Thoracic aorta (tissue), 2 donors: ENCODE data around the gene GRIK4. TPM values are rescaled to one million over a fixed set of nuclear protein-coding genes. Genes with fewer than 3 reads are reported as not detected.

Experiments used
- ATAC-seq: fragments of 150-250 bp; one replicate; pipeline ENCODE4 v1.8.0; 2017; ENCODE audit warnings: low read depth; ENCODE audit not compliant: insufficient number of reproducible peaks, low FRiP score
- DNase-seq: peaks from one replicate; pipeline ENCODE4 v3.0.0-alpha.2; 2020; ENCODE audit warnings: low spot score
- H3K27ac ChIP-seq, 2 donors: fragments of 200-600 bp; sonication (generic); 1 replicate in 1 of 2; 2 replicates in 1 of 2; pipeline ENCODE4 v1.5.1; 2016; ENCODE audit warnings: mild to moderate bottlenecking in 2 of 2, moderate library complexity in 2 of 2
- H3K27me3 ChIP-seq: fragments of 200-600 bp; sonication (generic); replicated peaks from 2 replicates; pipeline ENCODE4 v1.6.0; 2016; ENCODE audit warnings: mild to moderate bottlenecking; ENCODE audit not compliant: insufficient read depth
- H3K36me3 ChIP-seq: fragments of 200-600 bp; sonication (generic); one replicate; pipeline ENCODE4 v1.5.1; 2016
- H3K4me1 ChIP-seq, 2 donors: fragments of 200-600 bp; sonication (generic); 1 replicate in 1 of 2; 2 replicates in 1 of 2; pipeline versions ENCODE4 v1.5.1 to v1.6.0; 2016; ENCODE audit warnings: low read depth in 2 of 2, mild to moderate bottlenecking in 1 of 2; ENCODE audit not compliant: control insufficient read depth in 1 of 2
- H3K4me3 ChIP-seq: fragments of 200-600 bp; sonication (generic); 2 replicates; pipeline ENCODE4 v1.5.1; 2016; ENCODE audit warnings: mild to moderate bottlenecking
- H3K9me3 ChIP-seq: fragments of 200-600 bp; sonication (generic); 2 replicates; pipeline ENCODE4 v1.5.1; 2016
- total RNA-seq, 2 donors: library from RNA; depleted of rRNA; stranded (reverse); fragments of >200 nt; gene quantifications; one replicate each; pipeline versions ENCODE4 v1.1.0 to v1.2.3, GENCODE V29; 2016
- TF ChIP-seq, protein P1 (sequence below): fragments of 200-600 bp; sonication (generic); IDR thresholded peaks from one replicate; pipeline ENCODE4 v1.5.1; 2019; ENCODE audit warnings: antibody characterized with exemption

GRIK4 gene
- total RNA-seq, 2 donors from 2014 or later, result not detected

DNA sequence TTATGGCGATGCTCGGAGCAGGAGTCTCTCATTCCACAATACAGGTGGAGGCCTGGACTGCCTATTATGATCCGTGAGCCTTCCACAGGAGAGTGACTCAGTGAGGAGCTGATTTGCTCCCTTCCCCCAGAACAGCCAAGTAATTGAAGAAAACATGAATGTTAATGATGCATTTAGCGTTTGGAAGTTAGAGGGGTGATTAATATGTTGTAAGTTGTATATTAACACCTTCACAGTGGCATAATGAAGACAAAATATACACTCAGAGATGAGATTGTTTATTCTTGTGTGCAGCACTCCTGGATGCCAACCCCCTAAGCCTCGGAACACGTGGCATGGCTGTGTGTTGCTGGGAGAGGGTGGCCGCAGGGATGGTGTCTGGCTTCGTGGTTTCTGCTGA lies 98.6 kb downstream of the GRIK4 start:
- no peaks in the 10 kb centered on the region for H3K27me3 ChIP-seq

DNA sequence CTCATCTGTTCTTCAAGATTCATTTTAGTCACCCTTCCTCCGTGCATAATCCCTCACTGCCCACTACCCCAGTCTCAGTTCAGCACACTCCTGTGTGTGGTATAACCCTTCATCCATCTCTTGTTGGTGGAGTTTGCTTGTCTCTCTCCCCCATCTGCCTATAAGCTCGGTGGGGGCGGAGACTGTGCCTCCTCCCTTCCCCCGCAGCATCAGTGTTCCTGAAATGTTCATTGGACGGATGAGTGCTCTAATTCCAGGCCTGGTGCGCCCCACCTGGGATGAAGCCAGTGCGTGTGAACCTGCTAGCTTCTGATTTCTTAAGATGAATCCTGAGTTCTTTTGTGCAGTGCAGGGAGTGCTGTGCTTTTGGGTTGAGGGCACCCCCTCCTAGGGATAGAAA lies 100.0 kb downstream of the GRIK4 start:
- TF ChIP-seq, protein P1, sequence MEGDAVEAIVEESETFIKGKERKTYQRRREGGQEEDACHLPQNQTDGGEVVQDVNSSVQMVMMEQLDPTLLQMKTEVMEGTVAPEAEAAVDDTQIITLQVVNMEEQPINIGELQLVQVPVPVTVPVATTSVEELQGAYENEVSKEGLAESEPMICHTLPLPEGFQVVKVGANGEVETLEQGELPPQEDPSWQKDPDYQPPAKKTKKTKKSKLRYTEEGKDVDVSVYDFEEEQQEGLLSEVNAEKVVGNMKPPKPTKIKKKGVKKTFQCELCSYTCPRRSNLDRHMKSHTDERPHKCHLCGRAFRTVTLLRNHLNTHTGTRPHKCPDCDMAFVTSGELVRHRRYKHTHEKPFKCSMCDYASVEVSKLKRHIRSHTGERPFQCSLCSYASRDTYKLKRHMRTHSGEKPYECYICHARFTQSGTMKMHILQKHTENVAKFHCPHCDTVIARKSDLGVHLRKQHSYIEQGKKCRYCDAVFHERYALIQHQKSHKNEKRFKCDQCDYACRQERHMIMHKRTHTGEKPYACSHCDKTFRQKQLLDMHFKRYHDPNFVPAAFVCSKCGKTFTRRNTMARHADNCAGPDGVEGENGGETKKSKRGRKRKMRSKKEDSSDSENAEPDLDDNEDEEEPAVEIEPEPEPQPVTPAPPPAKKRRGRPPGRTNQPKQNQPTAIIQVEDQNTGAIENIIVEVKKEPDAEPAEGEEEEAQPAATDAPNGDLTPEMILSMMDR, result no peak
- Histone ChIP-seq H3K36me3 (no peaks in the 10 kb centered on the region), H3K9me3 (no peaks in the 10 kb centered on the region), H3K27me3 (no peaks in the 10 kb centered on the region), H3K4me1 (no peaks in the 10 kb centered on the region), H3K27ac (no peak overlapping the region), H3K4me3 (no peak overlapping the region)
- no peak for ATAC-seq
- DNase-seq, result no peak

More for the DNA sequence above, 98.6 kb downstream of the GRIK4 start:
- Histone ChIP-seq H3K27ac (no peak overlapping the region), H3K4me3 (no peak overlapping the region), H3K36me3 (no peaks in the 10 kb centered on the region), H3K4me1 (no peaks in the 10 kb centered on the region), H3K9me3 (no peaks in the 10 kb centered on the region)
- ATAC-seq, result no peak
- no peak for DNase-seq
- TF ChIP-seq, protein P1, result no peak

DNA sequence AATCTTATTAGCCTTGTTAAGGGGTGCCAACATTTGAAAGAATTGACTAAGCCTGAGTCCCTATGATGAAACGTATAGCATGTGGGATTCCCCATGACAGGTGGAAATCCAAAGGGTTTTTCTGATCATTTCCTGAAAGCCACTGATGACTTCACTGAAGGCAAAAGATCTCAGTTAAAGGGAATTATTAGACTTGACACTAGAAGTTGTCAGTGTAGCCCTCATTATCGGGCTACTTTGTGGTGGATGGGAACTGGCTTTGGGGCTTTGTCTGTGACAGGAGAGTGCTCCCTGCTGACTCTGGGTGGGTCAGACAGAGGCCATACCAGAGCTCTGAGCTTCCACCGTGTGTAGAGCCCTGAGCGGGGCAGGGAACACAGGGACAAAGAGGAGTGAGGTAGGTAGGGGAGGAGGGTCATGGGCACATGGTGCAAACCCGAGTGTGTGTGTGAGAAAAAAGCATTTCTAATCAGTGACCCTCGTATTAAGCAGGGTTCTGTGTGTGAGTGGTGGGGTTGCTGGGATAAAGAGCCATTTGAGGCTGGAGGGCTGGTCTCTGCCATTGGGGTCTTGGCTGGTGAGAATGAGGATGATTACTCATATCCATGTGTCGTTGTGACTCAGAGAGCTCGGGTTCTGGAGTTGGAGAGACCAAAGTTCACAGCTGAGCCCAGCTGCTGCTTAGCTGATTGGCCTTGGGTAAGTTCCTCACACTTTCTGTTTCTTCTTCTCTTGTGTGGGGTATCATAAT lies 101.1 kb downstream of the GRIK4 start:
- TF ChIP-seq, protein P1, result no peak
- peaks cover under 1% of the 10 kb centered on the region for H3K9me3 ChIP-seq
- no peak overlapping the region for H3K27ac ChIP-seq
- no peaks in the 10 kb centered on the region for H3K27me3 ChIP-seq
- DNase-seq (no peak), ATAC-seq (no peak)
- H3K36me3 ChIP-seq, result no peaks in the 10 kb centered on the region
- H3K4me3 ChIP-seq, result no peak overlapping the region
- no peaks in the 10 kb centered on the region for H3K4me1 ChIP-seq

DNA sequence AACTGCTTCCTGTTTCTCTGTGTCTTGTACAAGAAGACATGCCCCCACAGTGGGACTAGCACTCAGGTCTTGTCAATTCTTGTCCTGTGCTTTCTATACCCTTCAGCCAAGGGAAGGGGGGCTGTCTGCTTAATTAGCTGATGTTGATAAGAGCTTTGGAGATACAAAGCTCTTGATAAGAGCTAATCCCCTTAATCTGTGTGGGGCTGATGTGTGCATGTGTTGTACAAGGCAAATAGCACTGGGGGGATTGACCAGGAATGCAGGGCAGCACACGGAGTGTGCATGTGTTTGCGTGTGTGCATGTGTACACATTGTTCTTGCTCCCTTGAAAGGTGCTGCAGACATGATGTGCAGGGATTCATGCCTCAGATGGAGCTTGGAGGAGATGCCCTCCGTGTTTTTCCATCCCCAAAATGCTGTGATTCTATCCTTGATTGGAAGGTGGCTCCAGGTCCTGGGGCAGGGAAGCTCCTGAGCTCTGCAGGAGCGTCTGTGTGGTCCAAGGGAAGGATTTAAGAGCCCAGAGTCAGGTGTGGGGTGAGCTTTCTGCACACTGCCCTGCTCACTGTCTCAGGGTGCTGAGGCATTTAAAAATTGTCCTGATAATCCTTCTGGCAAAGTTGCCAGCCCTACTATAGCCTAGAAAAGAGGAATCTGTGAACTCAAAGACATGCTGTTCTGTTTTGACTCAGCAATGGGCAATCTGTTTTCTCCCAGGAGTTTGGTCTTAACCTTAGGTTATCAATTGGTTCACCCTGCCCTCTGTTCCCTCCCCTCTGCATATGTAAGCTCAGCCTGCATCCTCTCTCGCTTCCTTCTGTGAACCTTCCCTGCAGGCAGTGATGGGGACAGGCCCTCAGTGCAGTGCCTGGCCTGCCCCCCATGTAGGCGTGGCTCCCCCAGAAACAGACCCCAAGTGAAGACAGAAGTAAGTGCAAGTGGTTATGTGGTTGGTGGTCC lies 102.0 kb downstream of the GRIK4 start:
- Histone ChIP-seq H3K27me3 (no peaks in the 10 kb centered on the region), H3K9me3 (peaks cover 5% of the 10 kb centered on the region), H3K36me3 (no peaks in the 10 kb centered on the region), H3K27ac (no peak overlapping the region), H3K4me1 (no peaks in the 10 kb centered on the region), H3K4me3 (no peak overlapping the region)
- DNase-seq (no peak), ATAC-seq (no peak)
- TF ChIP-seq, protein P1, result no peak

DNA sequence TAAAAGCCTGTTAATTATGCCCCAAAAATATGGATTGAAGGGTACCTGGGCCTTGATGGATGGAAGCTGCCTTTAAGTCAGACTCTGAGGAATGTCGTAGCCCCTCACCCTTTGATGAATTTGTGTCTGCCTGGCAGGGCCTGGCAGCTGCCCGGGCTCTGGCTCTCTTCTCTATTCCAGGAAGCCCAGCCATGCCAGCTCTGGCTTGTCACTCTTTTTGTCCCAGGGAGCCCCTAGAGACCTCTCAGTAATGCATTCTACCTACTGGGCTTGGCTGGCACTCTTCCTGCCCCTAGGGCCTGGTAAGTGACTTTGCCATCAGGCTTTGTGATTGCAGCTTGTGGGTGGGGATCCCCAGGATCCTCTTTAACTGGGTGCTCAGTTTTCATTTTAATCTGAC lies 103.8 kb downstream of the GRIK4 start:
- H3K4me1 ChIP-seq, result no peaks in the 10 kb centered on the region
- TF ChIP-seq, protein P1, result no peak
- no peak for ATAC-seq
- peaks cover 5% of the 10 kb centered on the region for H3K9me3 ChIP-seq
- H3K27me3 ChIP-seq, result no peaks in the 10 kb centered on the region
- no peak overlapping the region for H3K4me3 ChIP-seq
- no peak for DNase-seq
- H3K36me3 ChIP-seq, result no peaks in the 10 kb centered on the region
- H3K27ac ChIP-seq, result no peak overlapping the region
